CD4-positive, alpha-beta T cell treated with Interleukin-6 at 100 ng/mL for 8 hours (primary cell): ENCODE results near the gene MRPS23.
"Not testable (repeated sequence)": the region's sequence is repeated elsewhere in the genome, so short reads cannot be mapped to it uniquely, and the experiment has no call there.

ENCODE experiments used
- DNase-seq: peaks from one replicate; pipeline ENCODE4 v3.0.0-alpha.2; 2020; ENCODE audit warnings: mixed read lengths, low spot score

Gene MRPS23

GRCh38 chr17:57862694-57863667 is 13.1 kb upstream of the MRPS23 start:
- DNase-seq, result no peak

GRCh38 chr17:57861790-57862693 is 12.2 kb upstream of the MRPS23 start:
- DNase-seq, result no peak

- DNase-seq, result peak; percentile 29
Measured at GRCh38 chr17:57861000-57861789, 11.4 kb upstream of the MRPS23 start.

- DNase-seq, result no peak
Measured at GRCh38 chr17:57860414-57860999, 10.7 kb upstream of the MRPS23 start.

- DNase-seq, result no peak
Measured at GRCh38 chr17:57859601-57860413, 10.0 kb upstream of the MRPS23 start.

- no peak for DNase-seq
Measured at GRCh38 chr17:57858838-57859237, 9.0 kb upstream of the MRPS23 start.

- DNase-seq, result no peak
Measured at GRCh38 chr17:57856792-57857620, 7.2 kb upstream of the MRPS23 start.

GRCh38 chr17:57855391-57856035 is 5.7 kb upstream of the MRPS23 start:
- DNase-seq, result no peak

GRCh38 chr17:57853695-57854094 is 3.9 kb upstream of the MRPS23 start:
- no peak for DNase-seq

GRCh38 chr17:57852955-57853328 is 3.1 kb upstream of the MRPS23 start:
- DNase-seq, result no peak

- no peak for DNase-seq
Measured at GRCh38 chr17:57852092-57852954, 2.5 kb upstream of the MRPS23 start.

GRCh38 chr17:57849163-57849873 is 526 bp downstream of the MRPS23 start:
- DNase-seq, result no peak

- not testable (repeated sequence) for DNase-seq
Measured at GRCh38 chr17:57846056-57846945, 3.5 kb downstream of the MRPS23 start.

- no peak for DNase-seq
Measured at GRCh38 chr17:57842280-57842679, 7.6 kb downstream of the MRPS23 start.

GRCh38 chr17:57839571-57839923 is 10.3 kb downstream of the MRPS23 start:
- DNase-seq, result no peak

- no peak for DNase-seq
Measured at GRCh38 chr17:57838857-57839570, 10.8 kb downstream of the MRPS23 start.
